AG10803 (cell line): Measurements from ENCODE around the gene ALPI.

Experiments used
- DNase-seq: peaks from one replicate; pipeline ENCODE4 v3.0.0; 2010; ENCODE audit warnings: low read depth
- H3K4me3 ChIP-seq: 2 replicates; pipeline ENCODE4 v1.5.1; 2011; ENCODE audit warnings: mild to moderate bottlenecking, low read length, control low read depth
- CTCF ChIP-seq: conservative IDR thresholded peaks from 2 replicates; pipeline ENCODE4 v1.5.1; 2011; ENCODE audit warnings: mild to moderate bottlenecking, low read length, control low read depth, inconsistent platforms

ALPI gene

GRCh38 chr2:232504438-232504837, 48.5 kb downstream of the ALPI start:
- no peak for DNase-seq
- TF ChIP-seq CTCF = no peak

GRCh38 chr2:232505856-232506255, 49.9 kb downstream of the ALPI start:
- no peak overlapping the region for H3K4me3 ChIP-seq
- no peak for DNase-seq
- TF ChIP-seq CTCF = no peak

More at GRCh38 chr2:232504438-232504837, 48.5 kb downstream of the ALPI start:
- H3K4me3 ChIP-seq = no peak overlapping the region

DNA sequence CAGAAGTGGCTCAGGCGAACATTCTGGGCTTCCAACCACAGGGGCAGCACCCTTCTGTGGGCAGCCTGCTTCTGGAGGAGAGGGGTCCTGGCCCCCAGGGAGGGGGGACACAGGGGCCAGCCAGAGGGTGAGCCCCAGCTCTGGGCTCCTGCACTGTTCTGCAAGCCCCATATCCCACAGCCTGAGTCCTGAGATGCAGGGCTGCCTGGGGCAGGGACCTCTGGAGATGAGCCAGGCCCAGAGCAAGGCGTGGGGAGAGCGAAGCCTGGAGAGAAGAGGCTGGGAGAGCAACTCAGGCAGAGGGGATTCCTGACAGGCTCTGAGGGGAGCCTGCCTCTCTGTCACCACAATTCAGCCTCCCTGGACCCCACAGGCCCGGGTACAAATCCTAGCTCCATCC, 50.8 kb downstream of the ALPI start:
- no peak for DNase-seq
- TF ChIP-seq CTCF = no peak
- H3K4me3 ChIP-seq = no peak overlapping the region

DNA sequence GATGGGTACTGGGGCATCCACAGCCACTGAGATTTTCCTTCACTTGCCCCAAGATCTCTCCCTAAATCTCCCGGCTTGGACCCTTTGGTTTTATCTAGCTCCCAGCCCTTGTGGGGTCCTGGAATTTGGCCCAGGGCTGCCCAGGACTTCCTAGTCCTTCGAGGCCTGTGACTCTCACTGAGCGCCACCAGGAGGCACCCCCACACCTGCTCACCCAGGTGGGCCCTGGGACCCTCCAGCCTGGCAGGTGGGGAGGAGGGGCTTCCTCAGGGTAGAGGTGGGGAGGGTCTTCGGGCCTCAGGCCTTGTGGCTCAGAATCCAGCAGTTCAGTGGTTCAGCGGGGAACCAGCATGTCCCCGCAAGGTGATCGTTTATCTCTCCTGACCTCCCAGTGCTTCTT, 52.3 kb downstream of the ALPI start:
- no peak overlapping the region for H3K4me3 ChIP-seq
- TF ChIP-seq CTCF = no peak
- DNase-seq = no peak
